PC-9 (cell line): ENCODE results near the gene RFX4. TPM values are rescaled to one million over a fixed set of nuclear protein-coding genes. Genes with fewer than 3 reads are reported as not detected.

ENCODE experiments used
- BruUV-seq: library from RNA; stranded (reverse); fragments of 400-500 nt; replicated peaks from 2 replicates; lab custom pipeline; 2021; lab: Mats Ljungman, UMichigan
- CTCF ChIA-PET: fragments of 300-600 bp; sonication (Branson Sonifier 250); formaldehyde crosslinking; loops from one replicate; lab custom pipeline; 2022; ENCODE audit warnings: antibody characterized with exemption; lab: Charles Lee
- POLR2A ChIA-PET: fragments of 300-600 bp; sonication (Branson Sonifier 250); formaldehyde crosslinking; loops from one replicate; lab custom pipeline; 2022; ENCODE audit warnings: antibody characterized with exemption; ENCODE audit not compliant: unreplicated experiment; lab: Charles Lee
- DNase-seq, 2 experiments: peaks; one replicate each; pipeline versions ENCODE4 v3.0.0 to v3.0.0-alpha.2; 2015 to 2022; ENCODE audit warnings: mixed read lengths in 1 of 2
- H2AFZ ChIP-seq: fragments of 200-600 bp; sonication (generic); 2 replicates; pipeline ENCODE4 v1.8.1; 2017; ENCODE audit warnings: antibody characterized with exemption
- H3F3A ChIP-seq: fragments of 200-600 bp; sonication (generic); 2 replicates; pipeline ENCODE4 v1.8.1; 2017; ENCODE audit warnings: antibody characterized with exemption, mild to moderate bottlenecking, low read depth; ENCODE audit not compliant: insufficient read depth
- H3K27ac ChIP-seq: fragments of 200-600 bp; sonication (generic); 2 replicates; pipeline ENCODE4 v1.6.1; 2016; ENCODE audit warnings: mixed run types
- H3K27me3 ChIP-seq: fragments of 200-600 bp; sonication (generic); 2 replicates; pipeline ENCODE4 v1.6.1; 2016; ENCODE audit warnings: low read depth, mixed run types; ENCODE audit not compliant: insufficient read depth
- H3K36me3 ChIP-seq: fragments of 200-600 bp; sonication (generic); 2 replicates; pipeline ENCODE4 v1.6.1; 2016; ENCODE audit warnings: low read depth, mixed run types
- H3K4me1 ChIP-seq: fragments of 200-600 bp; sonication (generic); replicated peaks from 2 replicates; pipeline ENCODE4 v1.6.1; 2016; ENCODE audit warnings: mixed run types; ENCODE audit not compliant: insufficient read depth
- H3K4me2 ChIP-seq: fragments of 200-600 bp; sonication (generic); 2 replicates; pipeline ENCODE4 v1.6.1; 2017; ENCODE audit warnings: mixed run types
- H3K4me3 ChIP-seq: fragments of 200-600 bp; sonication (generic); 2 replicates; pipeline ENCODE4 v1.6.1; 2016; ENCODE audit warnings: mixed run types
- H3K79me2 ChIP-seq: fragments of 200-600 bp; sonication (generic); 2 replicates; pipeline ENCODE4 v1.6.1; 2017; ENCODE audit warnings: low read depth, mixed run types
- H3K9me2 ChIP-seq: fragments of 200-600 bp; sonication (generic); 2 replicates; pipeline ENCODE4 v1.8.1; 2017; ENCODE audit warnings: mild to moderate bottlenecking; ENCODE audit not compliant: insufficient read depth
- H3K9me3 ChIP-seq: fragments of 200-600 bp; sonication (generic); 2 replicates; pipeline ENCODE4 v1.8.1; 2016; ENCODE audit warnings: low read depth; ENCODE audit not compliant: insufficient read depth
- H4K20me1 ChIP-seq: fragments of 200-600 bp; sonication (generic); 2 replicates; pipeline ENCODE4 v1.8.1; 2017; ENCODE audit not compliant: insufficient read depth
- CTCF ChIP-seq: fragments of 200-600 bp; sonication (generic); conservative IDR thresholded peaks from 2 replicates; pipeline ENCODE4 v1.6.1; 2017; ENCODE audit warnings: mixed run types, antibody characterized with exemption, mild to moderate bottlenecking, moderate library complexity
- EZH2 ChIP-seq: fragments of 200-600 bp; sonication (generic); IDR thresholded peaks from 2 replicates; pipeline ENCODE4 v1.8.0; 2017; ENCODE audit warnings: antibody characterized with exemption, low read depth
- intact Hi-C: fragments of 100-400 bp; cut with micrococcal nuclease; formaldehyde crosslinking; loops from one replicate; pipeline ENCODE4 v1.10.0; 2022; ENCODE audit not compliant: unreplicated experiment
- total RNA-seq: library from RNA; stranded (reverse); gene quantifications from 2 replicates; pipeline ENCODE4 v1.2.3, GENCODE V29; 2021

Gene RFX4
- total RNA-seq, 1 experiment from 2014 or later, result not detected

- Histone ChIP-seq H4K20me1 (no peaks in the 10 kb centered on the region), H3K27ac (no peak overlapping the region), H3K36me3 (no peaks in the 10 kb centered on the region), H3K9me2 (no peaks in the 10 kb centered on the region), H3K9me3 (no peaks in the 10 kb centered on the region), H3K4me1 (no peaks in the 10 kb centered on the region), H3K4me2 (no peak overlapping the region), H3K27me3 (peaks cover 80% of the 10 kb centered on the region), H3K4me3 (no peak overlapping the region), H3F3A (no peaks in the 10 kb centered on the region), H2AFZ (no peak overlapping the region), H3K79me2 (no peaks in the 10 kb centered on the region)
- BruUV-seq, result no TSS peak
- POLR2A ChIA-PET, result no interaction called here
- intact Hi-C loops, result no loop called here
- CTCF ChIA-PET, result no interaction called here
- DNase-seq, result no peak
- no peak for TF ChIP-seq EZH2
Measured at GRCh38 chr12:106586278-106586802, 3.5 kb downstream of the RFX4 start.

GRCh38 chr12:106586803-106587684 is 4.2 kb downstream of the RFX4 start:
- Histone ChIP-seq H3F3A (no peaks in the 10 kb centered on the region), H3K36me3 (no peaks in the 10 kb centered on the region), H3K27ac (no peak overlapping the region), H3K4me2 (no peak overlapping the region), H2AFZ (no peak overlapping the region), H3K4me1 (no peaks in the 10 kb centered on the region), H3K9me3 (no peaks in the 10 kb centered on the region), H3K27me3 (peaks cover 80% of the 10 kb centered on the region), H3K9me2 (no peaks in the 10 kb centered on the region), H4K20me1 (no peaks in the 10 kb centered on the region), H3K4me3 (no peak overlapping the region), H3K79me2 (no peaks in the 10 kb centered on the region)
- intact Hi-C loops, result no loop called here
- DNase-seq, result no peak
- ChIA-PET CTCF (no interaction called here), POLR2A (interaction anchor here (0.6 kb wide), 1 partner anchor 829 kb away, joined by 5 read pairs; no protein-coding TSS in a partner anchor)
- TF ChIP-seq EZH2 (no peak), CTCF (no peak)
- BruUV-seq, result no TSS peak

- Histone ChIP-seq H3F3A (no peaks in the 10 kb centered on the region), H3K79me2 (no peaks in the 10 kb centered on the region), H3K27ac (no peak overlapping the region), H3K9me2 (no peaks in the 10 kb centered on the region), H3K4me1 (no peaks in the 10 kb centered on the region), H3K4me3 (no peak overlapping the region), H3K36me3 (no peaks in the 10 kb centered on the region), H3K27me3 (peaks cover 68% of the 10 kb centered on the region), H4K20me1 (no peaks in the 10 kb centered on the region), H3K4me2 (no peak overlapping the region), H3K9me3 (no peaks in the 10 kb centered on the region), H2AFZ (no peak overlapping the region)
- intact Hi-C loops, result no loop called here
- ChIA-PET CTCF (no interaction called here), POLR2A (no interaction called here)
- TF ChIP-seq CTCF, result no peak
- TF ChIP-seq EZH2, result no peak
- BruUV-seq, result no TSS peak
- no peak for DNase-seq
Measured at GRCh38 chr12:106588771-106589170, 6.0 kb downstream of the RFX4 start.
